NCI-H128 (cell line): ENCODE data around the gene EYS.

Experiments used
- DNase-seq: peaks from one replicate; lab custom pipeline; 2025; ENCODE audit not compliant: unreplicated experiment; lab: John Stamatoyannopoulos, UW

The EYS gene

DNA sequence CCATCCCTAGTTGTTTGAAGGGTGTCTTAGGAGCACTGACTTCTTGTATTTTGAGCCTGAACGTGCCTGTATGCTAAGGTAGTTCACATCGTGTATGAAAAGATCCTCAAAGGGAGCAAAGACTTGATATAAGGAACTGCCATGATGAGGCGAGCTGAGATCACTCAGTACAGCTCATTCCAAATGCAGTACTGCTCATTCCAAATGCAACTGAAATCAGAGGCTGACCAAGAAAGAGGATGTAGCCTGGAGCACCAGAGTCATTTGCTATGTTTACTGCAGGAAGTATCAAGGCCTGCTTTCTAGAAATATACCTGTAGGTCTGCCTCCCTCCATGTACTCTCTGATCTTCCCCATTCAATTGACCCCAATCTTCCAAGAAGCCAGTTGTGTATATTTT lies 832.2 kb downstream of the EYS start:
- no peak for DNase-seq

DNA sequence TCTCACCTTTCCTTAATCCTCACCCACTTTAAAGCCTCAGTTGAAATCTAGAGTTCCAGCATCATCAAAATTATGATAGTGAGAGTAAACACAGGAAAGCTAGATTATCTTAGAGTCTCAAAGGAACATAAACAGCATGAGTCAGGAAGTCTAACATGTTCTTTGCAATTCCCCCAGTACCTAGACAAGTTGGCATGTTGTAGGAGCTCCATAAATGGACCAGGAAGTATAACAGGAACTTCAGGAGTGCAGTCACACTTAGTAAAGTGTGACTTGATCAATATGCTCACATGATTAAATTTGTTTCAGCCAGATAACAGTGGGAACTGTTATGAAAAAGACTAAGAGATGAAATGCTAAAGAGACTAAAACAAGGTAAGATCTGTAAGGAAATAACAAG lies 834.4 kb downstream of the EYS start:
- no peak for DNase-seq

DNA sequence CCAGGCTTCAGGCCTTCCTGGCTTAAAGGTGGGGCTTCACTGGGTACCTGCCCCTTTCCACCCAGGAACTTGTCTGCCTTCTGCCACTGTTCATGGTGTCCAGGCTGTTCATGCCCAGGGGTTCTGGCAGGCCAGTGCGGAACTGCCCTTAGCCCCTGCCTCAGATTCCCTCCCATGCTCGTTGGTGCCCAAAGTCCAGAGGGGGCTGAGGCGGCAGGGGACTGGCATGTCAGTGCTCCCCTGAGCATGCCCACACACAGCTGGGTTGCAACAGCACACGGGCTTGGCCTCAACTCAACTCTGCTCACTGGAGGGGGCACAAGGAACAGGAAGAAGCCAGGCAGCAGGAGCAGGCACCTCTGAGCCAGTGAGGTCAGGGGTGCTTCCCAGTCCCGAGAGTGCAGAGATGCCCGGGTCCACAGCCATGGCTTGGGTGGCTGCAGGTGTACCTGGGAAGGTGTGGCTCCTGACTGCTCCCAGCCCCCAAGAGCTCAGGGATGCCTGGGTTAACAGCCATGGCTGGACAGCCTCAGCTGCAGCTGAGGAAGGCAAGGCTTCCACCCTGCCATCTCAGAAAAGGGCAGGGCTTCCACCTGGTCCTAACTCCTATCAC lies 845.9 kb downstream of the EYS start:
- DNase-seq: no peak

DNA sequence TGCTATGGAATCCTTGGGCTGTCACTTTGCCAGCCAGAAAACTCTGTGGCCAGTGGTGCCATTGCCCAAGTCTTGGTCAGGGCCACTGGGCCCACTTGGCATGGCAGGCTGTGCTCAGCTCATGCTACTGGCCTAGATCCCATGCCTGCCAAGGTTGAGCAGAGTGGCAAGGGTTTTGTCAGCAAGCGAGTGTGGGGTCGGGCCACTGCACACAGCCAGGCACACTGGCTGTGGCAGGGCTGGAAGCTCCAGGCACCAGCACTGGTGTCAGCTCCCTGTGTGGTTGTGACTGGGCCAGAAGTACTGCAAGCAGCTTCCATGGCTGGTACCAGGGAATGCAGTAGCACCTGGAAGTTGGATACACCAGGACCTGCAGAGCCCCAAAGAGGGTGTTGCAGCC lies 846.8 kb downstream of the EYS start:
- no peak for DNase-seq

DNA sequence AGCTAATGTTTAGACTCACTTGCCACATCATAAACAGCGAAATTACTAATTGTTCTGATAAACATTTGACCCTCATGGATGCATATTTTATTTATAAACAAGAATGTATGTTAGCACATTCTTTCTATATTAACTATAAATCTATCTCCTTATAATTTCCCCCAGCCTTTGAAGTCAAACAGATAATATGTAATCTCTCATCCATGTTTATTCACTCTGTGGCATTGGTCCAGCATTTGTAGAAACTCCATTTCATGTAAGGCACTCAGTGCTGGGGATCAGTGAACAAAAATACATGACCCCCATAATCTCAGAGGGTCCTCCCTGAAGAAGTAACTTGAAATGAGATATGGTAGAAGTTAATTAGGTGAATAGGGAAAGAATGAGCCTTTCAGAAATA lies 856.9 kb downstream of the EYS start:
- no peak for DNase-seq

DNA sequence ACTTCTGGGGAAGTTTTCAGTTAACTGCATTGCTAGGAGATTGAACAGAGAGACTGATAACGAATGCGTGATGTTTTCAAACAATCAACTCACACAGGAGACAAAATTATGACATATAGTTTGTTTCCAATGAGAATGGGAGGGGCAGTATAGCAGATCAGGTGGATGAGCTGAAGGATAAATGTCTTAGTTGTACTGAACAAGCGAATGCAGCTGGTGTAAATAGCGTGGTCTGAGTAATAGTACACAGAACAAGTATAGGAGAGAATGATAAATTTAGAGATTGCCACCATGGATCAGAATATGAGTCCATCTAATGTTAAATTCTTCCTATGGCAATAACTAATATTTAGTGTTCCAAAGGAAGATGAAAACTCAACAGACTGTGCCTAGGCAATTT lies 858.6 kb downstream of the EYS start:
- DNase-seq: no peak

DNA sequence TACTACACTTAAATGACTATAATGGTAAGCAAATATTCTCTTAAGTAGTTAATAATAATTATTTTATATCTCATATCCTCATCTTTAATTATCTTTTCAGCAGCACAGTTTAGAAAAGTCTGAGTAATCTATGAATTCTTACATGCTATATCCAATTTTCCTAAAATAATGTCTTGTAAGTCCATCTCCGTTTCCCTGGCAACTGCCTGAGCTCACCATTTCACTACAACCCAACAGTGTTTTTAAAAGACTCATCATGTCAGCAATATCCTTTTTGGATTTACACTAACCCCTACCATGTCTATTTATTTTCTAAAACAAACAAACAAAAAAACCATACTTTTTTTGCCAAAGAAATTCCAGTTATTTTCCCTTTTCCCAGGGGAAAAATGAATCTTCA lies 859.6 kb downstream of the EYS start:
- no peak for DNase-seq

DNA sequence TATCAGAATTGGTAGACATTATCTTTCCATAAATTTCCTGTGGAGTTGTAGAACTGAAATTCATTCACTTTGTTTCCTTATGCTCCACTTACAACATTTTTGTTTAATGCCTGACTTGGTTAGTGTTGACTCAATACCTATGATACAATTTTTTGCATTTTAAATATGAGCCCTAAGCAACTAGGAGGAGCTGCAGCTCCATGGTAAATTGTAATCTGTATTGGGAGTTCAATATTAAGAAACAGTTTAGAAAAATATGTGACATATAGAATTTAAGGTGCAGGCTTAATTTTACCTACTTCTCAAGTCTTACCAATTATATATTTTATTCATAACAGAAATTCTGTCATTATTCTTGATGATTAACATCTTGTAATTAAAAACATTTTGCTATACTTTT lies 868.3 kb downstream of the EYS start:
- DNase-seq: no peak

DNA sequence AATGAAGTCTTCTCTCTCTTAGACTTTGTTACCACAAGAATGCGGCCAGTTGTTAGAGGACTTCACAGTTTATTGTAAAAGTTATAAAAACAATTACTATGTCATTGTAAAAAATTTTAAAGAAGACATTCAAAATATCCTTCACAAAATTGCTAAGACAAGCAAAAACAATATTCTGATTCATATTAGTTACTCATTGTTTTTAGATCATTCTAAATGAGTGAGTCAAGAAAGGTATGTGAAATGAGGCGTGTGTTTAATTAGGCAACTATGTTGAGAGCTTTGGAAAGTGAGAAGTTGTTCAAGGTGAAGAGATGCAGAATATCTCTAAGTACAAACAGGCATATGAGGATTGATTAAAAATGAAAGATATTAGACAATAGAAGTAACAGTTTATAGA lies 875.3 kb downstream of the EYS start:
- no peak for DNase-seq

DNA sequence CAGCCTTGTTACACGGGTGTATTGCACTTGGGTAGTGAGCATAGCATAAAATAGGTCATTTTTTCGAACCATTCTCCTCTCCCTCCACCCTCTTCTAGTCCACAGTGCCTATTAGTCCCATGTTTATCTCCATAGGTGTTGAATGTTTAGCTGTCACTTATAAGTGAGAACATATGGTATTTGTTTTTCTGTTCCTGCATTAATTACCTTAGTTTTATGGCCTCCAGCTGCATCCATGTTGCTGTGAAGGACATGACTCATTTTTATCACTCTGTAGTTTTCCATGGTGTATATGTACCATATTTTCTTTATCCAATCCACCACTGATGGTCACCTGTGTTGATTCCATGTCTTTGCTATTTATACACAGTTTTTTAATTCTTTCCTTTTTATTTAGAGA lies 889.5 kb downstream of the EYS start:
- DNase-seq: no peak

DNA sequence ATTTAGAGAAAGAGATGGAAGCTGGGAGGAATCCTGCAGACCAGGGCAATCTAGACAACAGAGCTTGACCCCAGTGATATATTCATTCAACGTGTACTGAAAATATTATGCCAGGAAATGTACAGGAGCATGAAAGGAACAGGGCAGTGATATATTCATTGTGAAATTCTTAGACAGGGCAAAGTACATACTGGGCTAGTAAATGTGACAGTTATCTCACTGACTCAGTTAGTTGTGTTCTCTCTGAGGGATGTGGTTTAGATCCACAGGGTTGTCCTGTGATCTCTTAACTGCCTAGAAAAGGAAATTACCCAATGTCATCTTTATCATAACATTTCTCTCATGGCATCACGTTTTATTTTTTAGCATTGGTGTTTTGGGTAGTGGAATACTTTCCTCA lies 891.3 kb downstream of the EYS start:
- DNase-seq: no peak

DNA sequence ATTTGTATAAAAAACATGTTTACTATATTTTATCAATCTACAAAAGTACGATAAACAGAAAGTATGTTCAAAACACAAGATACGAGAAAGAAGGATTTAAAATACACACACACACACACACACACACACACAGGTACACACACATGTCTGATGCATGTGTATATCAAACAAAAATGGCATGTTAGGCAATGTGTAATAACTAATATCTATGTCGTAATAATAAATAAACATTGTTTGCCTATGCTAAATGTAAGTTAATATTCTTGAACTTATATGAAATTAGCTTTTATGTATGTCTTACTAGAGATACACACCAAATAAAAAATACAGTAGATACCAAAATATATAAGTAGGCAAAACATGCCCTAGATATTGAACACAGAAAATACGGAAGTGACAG lies 894.9 kb downstream of the EYS start:
- no peak for DNase-seq

DNA sequence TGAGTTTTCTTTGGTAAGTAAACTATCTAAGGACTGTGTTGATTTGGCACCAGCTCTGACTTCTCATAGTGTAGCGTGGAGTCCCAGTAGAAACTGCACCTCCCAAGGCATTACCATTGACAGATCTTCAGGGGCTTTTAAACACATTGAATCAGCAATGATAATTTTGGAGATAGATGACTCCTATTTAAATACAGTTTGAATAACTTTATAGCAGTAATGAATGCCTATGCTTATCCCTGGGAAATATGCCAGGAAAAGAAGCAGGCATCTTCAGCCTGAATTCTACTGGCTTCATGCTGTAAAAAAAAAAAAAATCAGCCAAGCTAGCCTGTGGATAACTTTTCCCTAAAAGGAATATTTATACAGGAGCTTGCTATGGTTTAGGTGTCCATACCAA lies 895.9 kb downstream of the EYS start:
- DNase-seq: no peak

DNA sequence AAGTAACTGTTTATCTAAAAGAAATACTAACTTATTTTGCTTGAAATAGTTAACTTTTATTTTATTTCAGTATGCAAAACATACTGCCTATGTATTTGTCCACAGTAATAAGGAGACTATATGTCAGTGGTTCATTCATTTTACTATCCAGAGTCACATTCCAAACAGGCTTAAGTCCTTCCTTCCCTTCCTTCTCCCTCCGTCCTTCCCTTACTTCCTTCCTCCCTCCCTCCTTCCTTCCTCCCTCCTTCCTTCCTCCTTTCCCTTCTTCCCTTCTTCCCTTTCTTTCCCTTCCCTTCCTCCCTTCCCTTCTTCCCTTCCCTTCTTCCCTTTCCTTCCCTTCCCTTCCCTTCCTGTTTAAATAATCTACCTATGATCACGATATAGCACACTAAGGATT lies 899.2 kb downstream of the EYS start:
- DNase-seq: no peak

DNA sequence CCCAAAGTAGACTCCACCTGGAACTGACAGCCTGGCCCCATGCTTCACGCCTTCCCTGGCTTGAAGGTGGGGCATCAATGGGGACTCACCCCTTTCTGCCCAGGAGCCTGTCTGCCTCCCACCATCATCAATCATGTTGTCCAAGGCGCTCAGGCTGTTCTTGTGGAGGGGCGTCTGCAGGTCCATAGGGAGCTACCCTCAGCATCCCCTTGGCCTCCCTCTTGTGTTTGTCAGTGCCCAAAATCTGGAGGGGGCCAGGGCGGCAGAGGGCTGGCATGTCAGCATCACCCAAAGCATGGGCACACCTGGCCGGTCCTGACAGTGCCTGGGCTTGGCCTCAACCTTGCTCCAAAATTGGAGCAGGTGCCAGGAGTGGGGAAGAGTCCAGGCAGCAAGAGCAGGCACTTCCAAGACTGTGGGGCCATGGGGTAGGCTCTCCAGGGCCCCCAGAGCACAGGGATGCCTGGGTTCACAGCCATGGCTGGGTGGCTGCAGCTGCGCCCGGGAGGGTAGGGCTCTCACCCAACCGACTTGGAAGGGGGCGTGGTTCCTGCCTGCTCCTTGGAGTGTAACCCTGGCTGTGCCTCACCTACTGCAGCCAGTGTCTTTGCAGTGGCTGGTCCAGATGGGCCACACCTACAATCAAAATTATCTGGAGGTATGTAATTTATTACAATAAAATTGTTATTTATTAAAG lies 903.4 kb downstream of the EYS start:
- DNase-seq: no peak

DNA sequence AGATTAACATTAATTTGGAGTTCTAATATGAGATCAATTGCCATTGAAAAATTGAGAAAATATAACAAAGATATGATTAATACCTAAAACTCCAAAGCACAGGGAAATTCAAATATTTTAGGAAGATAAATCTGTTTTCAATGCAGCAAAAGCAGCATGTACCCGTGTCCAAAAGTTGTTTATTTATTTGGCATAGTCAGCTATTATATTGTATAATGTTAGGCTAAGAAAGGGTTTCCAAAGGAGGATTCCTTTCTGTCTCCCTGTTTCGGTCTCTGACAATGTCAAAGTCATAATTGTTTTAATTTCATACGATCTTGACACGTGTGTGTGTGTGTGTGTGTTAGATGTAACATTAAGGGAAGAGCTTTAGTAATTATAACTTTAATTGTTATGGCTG lies 914.5 kb downstream of the EYS start:
- DNase-seq: no peak

DNA sequence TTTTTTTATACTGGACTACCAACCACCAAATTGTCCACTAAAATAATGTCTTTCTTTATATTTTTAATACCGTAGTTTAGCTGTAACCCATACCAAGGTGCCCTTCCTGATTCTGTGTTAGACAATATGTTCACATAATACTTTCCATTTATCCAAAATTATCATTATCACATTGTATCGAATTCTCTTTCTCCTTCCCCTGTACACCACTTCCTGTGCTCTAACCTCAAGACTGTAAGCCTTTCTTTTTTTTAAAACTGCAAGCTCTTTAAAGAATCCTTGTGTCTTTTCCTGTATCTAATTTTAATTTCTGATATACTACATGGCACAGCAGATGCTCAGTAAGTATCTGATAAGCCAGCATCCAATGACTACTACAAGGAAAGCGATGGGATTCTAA lies 917.5 kb downstream of the EYS start:
- DNase-seq: no peak

DNA sequence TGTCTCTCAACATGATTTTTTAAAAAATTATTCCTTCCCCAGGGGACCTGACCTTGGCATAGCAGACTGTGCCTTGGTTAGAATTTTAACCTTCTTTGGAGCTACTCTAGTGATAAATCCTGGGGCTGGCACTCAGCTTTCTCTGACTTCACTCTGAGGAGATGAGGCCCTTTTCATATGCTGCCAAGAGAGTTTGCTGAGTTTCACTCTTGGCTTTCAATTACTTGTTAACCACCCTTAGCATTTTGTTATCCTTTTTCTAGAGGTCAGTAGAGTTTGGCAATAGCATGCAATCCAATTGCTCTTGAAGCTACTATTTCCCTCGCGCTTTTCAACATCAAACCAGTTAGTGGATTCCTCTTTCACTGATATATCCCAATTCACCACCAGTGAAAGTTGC lies 920.3 kb downstream of the EYS start:
- no peak for DNase-seq

DNA sequence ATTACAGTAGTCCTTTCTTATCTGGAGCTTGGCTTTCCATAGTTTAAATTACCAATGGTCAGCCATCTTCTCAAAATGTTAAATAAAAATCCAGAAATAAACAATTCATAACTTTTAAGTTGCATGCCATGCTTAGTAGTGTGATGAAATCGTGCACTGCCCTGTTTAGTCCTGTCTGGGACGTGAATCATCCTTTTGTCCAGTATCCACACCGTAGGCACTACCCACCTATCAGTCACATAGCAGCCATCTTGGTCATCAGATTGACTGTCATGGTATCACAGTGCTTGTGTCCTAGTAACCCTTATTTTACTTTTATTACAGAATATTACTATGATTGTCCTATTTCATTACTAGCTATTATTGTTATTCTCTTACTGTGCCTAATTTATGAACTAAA lies 924.1 kb downstream of the EYS start:
- DNase-seq: no peak

DNA sequence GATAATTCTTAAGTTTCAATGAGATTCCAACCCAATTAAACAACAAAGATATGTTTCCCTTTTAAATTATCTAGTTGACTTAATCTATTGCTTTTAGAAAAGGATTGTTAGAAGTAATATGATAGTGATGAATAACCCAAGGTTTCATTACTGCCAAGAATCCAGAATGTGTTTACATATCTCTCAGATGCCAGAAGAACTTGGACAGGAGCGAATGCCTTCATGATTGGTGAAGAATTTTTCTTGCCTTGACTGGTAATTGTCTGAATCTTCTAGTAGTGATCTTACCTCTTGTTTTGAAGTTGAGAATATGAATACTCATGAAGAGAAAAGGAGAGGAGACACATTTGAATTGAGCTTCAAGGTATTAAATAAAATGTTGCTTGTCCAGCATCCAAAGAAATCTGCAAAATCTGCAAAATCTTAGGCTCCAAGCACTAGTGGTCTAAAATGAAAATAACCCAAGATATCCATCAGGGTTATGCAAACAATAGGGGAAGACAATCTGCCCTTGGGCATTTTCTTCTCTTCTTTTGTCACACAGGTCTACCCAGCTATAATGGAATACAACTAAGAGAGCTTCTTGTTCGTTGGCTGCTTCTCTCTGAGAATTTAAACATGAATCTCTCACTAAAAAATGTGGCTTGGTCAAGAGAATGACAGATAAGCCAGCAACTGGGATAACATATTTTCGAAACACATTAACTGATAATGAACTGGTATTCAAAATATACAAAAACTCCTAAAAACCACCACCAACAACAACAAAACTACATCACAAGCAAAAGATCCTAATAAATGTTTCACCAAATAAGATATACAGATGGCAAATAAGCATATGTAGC lies 928.9 kb downstream of the EYS start:
- DNase-seq: no peak

DNA sequence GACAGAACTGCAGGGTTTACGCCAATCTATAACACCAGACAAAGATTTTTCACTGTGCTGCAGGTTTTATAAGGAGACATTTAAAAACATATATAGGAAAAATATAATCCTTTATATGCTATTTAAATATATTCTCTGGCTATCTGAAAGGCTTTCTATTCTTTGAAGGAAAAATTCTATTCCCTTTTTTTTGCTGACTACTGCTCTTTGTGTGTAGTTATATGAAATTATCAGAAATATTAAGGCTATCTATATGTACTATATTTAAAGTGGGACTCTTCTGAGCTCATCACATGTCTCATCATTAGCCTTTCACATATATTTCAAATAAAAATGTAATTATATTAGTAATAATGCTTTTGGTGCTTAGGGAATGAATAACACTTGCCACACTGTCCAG lies 930.7 kb downstream of the EYS start:
- no peak for DNase-seq

DNA sequence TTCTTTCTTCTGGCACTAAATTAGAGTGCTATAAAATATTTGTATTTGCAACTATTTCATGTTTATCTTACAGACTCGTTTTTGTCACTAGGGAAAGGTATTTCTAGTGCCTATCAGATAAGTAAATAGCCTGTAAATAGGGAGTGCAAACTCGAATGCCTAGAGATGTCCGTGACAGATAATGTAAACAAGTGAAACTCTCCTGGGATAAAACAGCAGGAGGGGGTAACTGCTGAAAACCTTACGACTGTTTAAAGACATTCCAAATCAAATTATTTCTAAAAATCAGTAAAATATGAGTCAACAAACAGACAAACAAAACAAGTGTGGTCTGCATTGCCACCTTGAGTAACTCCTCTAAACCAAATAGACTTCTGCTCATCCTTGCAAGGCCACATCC lies 932.1 kb downstream of the EYS start:
- DNase-seq: no peak
